Right ventricle myocardium inferior (tissue), 1 donor: ENCODE data around the gene MORC2. TPM values are rescaled to one million over a fixed set of nuclear protein-coding genes. Genes with fewer than 3 reads are reported as not detected.

Source experiments
- ATAC-seq: fragments of 200-7000 bp; cut with Tn5 transposase; one replicate; pipeline ENCODE4 v1.9.1; 2020; ENCODE audit warnings: mild to moderate bottlenecking, moderate library complexity
- DNase-seq: peaks from one replicate; pipeline ENCODE4 v3.0.0; 2021; ENCODE audit errors: missing footprints
- intact Hi-C: fragments of 100-400 bp; cut with DNase I; formaldehyde crosslinking; loops from one replicate; pipeline ENCODE4 v1.11.0; 2022
- total RNA-seq: library from RNA; stranded (reverse); fragmentation: NEBNext Ultra II Directional; extraction: Animal tissue kit (Norgen Biotek cat#: 25700); gene quantifications from one replicate; pipeline ENCODE4 v1.2.1, GENCODE V29; 2021
- donor health status: DM: no; HTN: yes; CAD: no; lungs with severe emphysema.

The MORC2 gene
- total RNA-seq, 1 donor from 2014 or later: 17.3 TPM

DNA sequence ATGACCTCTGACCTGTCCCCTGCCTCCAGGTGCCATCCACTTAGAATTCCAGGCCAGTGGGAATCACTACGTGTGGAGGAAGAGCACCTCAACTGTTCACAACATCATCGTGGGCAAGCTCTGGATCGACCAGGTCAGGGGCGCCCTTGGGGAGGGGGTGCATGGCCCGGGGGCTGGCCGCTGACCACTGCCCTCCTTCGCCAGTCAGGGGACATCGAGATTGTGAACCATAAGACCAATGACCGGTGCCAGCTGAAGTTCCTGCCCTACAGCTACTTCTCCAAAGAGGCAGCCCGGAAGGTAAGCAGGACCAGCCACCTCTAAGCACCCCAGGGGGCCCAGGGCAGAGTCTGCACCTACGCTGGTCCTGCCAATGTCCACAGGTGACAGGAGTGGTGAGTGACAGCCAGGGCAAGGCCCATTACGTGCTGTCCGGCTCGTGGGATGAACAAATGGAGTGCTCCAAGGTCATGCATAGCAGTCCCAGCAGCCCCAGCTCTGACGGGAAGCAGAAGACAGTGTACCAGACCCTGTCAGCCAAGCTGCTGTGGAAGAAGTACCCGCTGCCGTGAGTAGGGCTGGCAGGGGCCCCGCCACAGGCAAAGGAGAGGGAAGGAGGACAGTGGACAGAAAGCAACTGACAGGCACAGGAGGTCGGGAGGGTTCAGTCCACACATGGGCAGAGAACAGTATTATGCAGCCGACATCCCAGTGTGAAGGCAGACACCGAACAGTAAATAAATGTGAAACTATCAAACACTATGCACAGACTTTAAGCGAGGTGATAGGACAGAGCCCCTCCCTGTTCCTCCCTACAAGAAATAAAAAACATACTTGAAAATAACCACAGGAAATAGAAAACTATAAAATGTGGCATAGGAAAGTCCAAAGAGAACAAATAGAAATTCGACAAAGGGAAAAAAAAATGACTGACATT lies 74.9 kb downstream of the MORC2 start:
- intact Hi-C loops: no loop called here
- DNase-seq (peak; percentile 40), ATAC-seq (no peak)

DNA sequence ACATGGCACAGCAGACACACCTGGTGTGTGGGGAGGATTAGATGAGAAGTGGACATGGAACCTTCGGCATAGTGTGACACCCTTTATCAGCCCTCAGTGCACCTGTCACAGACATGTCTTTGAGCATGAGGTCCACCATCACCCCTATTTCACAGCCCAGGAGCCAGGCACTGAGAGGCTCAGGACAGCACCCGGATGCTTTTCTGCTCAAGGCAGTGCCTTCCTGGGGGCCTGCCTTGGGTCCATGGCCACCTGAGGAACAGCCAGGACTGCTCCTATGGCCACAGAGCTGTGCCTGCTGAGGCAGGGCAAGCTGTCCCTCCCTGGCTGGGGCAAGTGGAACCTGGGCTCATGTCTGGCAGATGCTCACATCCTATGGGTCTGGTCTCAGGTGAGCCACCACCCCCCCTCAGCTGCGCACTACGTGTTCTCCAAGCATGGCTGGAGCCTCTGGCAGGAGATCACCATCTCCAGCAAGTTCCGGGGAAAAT lies 75.8 kb downstream of the MORC2 start:
- intact Hi-C loops: no loop called here
- ATAC-seq (no peak), DNase-seq (no peak)

DNA sequence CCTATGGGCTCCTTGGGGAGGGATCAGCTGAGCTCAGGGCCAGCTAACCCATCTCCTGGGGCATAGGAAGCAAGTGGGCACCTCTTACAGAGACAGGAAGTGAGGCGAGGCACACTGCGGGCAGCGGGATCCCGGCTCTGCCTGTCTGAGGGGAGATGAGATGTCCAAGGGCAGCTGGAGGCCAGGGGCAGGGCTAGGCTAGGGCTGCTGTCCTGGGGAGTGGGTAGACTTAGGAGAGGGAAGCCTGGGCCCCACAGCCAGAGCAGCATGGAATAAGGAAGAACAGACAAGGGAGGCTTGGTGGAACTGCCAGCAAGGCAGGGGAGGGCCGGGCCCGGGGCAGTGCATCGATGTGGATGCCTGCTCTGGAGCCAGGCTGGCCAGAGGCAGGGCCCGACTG lies 76.3 kb downstream of the MORC2 start:
- ATAC-seq (no peak), DNase-seq (peak; percentile 55)
- intact Hi-C loops: no loop called here

DNA sequence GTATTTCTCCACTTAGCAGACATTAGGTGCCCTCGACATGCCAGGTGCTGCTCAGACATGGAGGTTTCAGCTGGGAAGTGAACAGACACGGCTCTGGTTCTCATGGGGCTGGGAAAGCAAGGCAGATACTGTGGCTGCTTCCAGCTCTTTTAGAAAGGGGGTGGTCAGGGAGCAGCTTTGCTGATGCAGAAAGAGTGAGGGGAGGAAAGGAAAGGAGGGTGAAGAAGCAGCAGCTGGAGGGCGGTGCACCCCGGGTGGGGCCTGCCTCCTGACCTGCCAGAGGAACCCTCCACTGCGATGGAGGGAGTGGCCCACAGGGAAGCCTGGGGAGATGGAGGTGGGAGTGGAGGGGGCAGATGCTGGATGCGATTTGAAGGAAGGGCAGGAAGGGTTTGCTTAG lies 76.8 kb downstream of the MORC2 start:
- ATAC-seq (no peak), DNase-seq (peak; percentile 23)
- intact Hi-C loops: no loop called here

DNA sequence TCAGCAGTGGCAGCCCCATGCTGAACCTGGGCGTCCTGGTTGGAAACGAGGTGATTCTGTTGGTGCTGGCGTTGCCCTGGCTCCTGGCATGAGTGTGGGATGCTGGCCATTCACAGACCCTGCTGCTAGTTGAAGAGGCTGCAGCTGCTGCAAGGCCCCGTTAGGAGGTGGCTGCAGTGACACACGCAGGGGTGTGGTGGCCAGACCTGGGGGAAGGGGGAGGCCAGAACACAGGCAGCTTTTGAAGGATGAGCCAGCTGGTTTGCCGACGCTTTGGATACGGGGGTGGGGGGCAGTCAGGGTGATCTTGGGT lies 77.2 kb downstream of the MORC2 start:
- intact Hi-C loops: no loop called here
- no peak for DNase-seq
- no peak for ATAC-seq

DNA sequence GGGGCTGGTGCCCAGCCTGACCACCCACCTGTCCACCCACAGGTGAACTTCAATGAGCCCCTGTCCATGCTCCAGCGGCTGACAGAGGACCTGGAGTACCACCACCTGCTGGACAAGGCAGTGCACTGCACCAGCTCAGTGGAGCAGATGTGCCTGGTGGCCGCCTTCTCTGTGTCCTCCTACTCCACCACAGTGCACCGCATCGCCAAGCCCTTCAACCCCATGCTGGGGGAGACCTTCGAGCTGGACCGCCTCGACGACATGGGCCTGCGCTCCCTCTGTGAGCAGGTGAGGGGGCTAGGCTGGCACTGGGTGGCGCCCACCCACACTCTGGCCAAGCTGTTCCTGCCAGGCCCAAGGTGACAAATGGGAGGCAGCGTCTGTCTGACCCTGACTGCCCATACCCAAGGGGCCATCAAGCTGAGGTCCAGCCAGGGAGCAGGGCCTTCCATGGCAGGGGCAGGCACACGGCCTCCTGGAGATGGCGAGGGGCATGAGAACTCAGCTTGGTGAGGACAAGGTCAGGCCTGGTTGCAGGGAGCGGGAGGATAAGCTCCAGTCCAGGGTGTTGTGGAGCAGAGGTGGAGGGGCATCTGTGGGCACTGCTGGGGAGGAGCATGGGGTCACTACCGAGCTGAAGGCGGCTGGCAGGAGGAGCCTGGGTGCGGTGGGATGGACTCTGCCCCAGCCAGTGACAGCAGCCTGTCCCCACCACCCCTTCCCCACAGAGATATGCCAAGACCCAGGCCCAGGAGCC lies 77.7 kb downstream of the MORC2 start:
- ATAC-seq (no peak), DNase-seq (peak; percentile 68)
- intact Hi-C loops: no loop called here

DNA sequence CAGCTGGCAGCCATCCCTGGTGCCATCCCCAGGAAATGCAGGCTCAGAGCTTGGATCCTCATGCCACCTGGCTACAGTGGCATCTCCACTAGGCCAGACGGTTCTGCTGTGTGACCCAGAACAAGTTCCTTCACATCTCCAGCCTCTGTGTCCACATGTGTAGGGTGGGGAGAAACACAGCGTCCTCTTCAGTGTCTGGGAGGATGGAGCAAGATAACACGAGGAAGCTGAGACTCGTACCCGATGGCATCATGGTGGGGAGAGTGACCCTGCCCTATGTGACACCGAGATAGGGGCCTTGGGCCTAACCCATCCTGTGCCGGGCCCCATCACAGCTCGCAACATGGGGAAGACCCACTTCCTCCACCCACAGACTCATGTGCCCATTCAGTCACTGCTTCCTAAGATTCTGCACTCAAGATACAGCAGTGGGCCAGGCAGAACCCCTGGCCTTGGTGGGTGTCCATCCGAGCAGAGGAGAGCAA lies 78.5 kb downstream of the MORC2 start:
- intact Hi-C loops: loop anchor here (10.0 kb wide), 1 partner anchor 125 kb away; no protein-coding TSS in a partner anchor
- ATAC-seq (no peak), DNase-seq (no peak)

DNA sequence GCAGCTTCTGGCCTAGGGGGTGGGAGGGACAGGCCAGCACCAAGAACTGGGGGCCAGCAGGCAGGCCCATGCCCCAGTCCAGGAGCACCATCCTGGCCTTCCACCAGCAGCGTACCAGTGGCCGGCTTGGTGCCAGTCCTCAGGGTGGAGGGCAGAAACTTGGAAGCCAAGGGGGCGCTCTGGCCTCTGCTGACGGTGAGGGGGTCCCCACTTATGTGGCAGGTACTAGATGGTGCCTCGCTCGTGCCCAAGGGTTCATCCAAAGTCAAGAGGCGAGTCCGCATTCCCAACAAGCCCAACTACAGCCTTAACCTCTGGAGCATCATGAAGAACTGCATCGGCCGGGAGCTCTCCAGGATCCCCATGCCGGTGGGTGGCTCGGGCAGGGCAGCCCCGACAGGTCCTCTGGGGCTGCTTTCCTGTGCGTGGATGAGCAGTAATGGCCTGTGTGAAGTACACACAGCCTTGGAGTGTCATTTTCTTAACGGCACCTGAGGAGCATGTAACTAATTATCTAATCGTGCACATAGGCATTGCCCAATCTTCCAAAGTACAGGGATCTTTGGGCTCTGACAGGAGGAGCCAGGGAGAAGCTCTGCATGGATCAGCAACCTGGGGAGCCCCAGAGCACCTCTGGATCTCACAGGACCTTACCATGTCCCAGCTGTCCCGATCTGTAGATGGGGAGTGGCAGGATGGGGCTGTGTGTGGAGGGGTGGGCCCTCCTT lies 79.1 kb downstream of the MORC2 start:
- peak; percentile 20 for DNase-seq
- ATAC-seq: no peak
- intact Hi-C loops: loop anchor here (10.0 kb wide), 1 partner anchor 125 kb away; no protein-coding TSS in a partner anchor

DNA sequence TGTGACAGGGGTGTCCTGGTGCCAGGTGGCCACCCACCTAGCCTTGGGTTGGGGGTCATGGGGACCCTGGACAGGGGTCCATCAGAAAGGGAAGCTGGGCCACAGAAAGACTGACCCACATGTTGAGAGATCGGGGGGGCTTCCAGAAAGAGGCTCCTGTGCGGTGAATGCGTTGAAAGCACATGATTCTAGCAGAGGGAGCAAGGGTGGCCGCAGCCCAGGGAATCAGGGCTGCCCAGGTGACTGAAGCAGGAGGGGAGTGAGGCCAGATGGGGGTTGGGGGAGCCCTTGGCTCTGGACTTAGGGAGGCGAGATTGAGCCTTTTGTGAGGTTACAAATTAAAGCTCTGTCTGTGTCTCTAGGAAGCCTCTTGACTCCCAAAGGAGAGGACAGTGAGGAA lies 80.7 kb downstream of the MORC2 start:
- ATAC-seq (no peak), DNase-seq (peak; percentile 11)
- intact Hi-C loops: loop anchor here (10.0 kb wide), 1 partner anchor 123 kb away; no protein-coding TSS in a partner anchor

DNA sequence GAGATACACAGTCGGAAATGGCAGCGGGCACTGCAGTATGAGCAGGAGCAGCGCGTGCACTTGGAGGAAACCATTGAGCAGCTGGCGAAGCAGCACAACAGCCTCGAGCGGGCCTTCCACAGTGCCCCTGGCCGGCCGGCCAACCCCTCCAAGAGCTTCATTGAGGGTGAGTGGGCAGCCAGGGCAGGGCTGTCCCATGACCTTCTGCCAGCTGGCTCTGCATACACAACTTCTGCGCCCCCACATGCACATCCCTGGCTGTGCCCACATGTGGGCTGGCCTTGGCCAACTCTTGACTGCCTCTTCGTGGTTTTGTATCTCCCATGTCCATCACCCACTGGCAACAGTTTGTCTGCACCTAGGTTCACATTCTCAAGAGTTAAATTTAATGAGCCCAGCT lies 81.1 kb downstream of the MORC2 start:
- intact Hi-C loops: loop anchor here (10.0 kb wide), 1 partner anchor 123 kb away; no protein-coding TSS in a partner anchor

DNA sequence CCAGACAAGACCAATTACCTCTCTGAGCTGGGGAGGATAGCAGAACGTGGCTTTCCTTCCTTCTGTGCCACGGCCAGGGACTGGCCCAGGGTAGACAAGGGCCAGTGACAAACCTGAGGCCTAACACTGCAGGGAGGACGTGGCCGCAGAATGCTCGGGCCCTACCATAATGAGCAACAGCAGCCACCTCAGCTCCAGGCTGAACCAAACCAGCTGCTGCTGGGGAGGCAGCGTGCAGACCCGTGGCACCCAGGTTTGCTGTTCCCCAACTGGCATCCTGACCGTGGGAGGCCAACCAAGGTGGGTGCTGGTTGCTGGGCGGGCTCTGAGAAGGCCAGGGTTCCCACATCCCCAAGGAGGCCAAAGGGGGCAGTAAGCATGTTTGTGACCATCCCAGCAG lies 83.0 kb downstream of the MORC2 start:
- DNase-seq (peak; percentile 54), ATAC-seq (no peak)
- intact Hi-C loops: loop anchor here (10.0 kb wide), 1 partner anchor 121 kb away; no protein-coding TSS in a partner anchor

More for the DNA sequence above, 81.1 kb downstream of the MORC2 start:
- ATAC-seq (no peak), DNase-seq (peak; percentile 69)

DNA sequence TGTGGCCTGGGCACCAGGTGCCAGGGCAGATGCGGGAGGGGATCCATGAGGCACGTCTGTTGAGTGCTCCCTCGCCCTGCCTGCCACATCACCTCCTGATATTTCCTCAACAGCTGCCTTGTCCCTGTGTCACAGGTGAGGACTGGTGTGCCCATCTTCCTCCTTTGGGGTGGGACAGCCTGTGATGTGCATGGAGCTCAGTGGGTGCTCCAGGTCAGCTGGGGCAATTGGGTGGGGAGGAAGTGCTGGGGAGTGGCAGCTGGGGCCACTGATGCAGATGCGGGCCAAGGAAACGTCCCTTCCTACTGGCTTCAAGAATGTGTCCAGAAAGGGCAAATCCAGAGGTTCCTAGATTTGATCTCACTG lies 83.6 kb downstream of the MORC2 start:
- ATAC-seq: no peak
- intact Hi-C loops: loop anchor here (10.0 kb wide), 1 partner anchor 120 kb away; no protein-coding TSS in a partner anchor
- peak; percentile 26 for DNase-seq

DNA sequence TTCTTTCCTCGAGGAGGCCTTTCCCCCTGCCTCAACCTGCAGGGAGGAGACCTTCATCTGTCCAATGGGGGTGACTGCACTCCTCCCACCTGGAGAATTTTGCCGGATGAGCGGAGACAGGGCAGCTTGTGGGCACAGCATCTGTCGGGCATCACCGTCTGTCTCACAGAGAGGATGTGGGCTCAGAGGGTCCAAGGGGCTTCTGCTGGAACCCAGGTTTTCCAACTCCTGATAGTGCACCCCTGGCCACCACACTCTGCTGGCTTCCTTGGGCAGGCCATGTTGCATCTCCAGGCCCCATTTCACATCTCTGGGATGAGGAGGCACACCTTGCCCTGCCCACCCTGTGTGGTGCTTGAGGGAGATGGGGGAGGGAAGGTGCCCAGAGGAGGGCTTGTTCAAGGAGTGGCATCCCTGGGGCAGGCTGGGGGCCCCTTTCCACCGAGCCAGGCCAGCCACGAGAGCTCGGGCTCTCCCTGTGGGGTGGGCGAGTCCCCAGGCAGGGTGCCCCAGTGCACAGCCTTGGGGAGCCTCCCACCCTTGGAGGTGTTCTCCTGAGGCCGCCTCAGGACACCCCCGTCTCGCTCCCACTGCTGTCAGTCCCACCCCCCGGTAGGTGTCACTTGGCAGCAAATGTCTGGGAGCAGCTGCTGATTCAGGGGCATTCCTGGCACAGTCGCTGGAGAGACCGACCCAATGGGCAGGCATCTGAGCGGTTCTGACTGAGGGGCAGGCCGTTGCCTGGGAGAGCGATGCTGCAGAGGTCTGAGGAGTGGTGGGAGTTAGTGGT lies 84.2 kb downstream of the MORC2 start:
- ATAC-seq: no peak
- intact Hi-C loops: loop anchor here (10.0 kb wide), 1 partner anchor 120 kb away; no protein-coding TSS in a partner anchor
- peak; percentile 45 for DNase-seq

DNA sequence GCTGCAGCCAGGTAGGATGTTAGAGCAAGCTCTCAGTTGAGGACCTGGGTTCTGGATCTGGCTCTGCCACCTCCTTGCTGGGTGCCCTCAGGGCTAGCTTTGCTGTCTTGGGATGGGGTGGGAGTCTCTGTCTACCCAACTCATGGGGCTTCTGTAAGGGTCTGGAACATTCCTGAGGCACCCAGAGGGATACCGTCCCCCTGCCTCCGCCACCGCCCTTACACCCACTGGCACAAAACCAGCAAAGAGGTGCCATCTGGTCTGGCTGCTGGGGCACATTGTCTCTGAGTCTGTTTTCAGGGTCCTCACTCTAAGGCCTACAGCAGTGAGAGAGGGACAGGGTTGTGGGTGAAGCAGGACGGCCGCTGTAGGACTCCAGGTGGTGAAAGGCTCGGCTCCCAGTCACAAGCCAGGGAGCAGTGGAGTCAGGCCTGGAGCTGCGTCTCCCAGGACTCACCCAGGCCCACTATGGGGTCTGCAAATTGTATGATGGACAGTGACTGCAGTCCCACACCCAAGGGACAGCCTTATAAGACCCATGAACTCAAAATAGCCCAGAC lies 84.9 kb downstream of the MORC2 start:
- intact Hi-C loops: loop anchor here (10.0 kb wide), 1 partner anchor 119 kb away; no protein-coding TSS in a partner anchor
- DNase-seq (peak; percentile 49), ATAC-seq (no peak)

DNA sequence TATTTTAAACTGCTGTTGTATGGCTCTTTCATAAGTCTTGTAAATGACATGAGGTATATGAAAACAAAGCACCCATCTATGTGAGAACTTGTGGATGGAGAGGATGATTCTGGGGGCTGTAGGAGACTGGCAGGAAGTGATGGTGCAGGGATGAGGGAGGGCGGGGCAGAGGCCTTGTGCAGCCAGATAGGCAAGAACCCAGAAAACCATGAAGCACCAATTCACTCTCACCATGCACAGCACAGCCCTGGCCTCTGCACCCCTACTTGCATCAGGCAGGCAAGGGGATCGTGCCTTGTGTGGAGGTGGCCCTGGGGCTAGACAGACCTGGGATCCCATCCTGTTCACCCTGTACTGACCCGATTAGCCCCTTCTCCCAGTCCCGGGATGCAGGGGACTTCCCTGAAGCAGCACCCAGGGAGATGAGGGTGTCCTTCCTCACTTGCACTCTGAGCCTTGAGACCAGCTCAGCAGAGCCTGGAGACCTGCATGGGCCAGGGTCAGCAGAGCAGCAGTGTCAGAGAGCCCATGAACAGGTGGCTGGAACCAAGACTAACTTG lies 85.5 kb downstream of the MORC2 start:
- intact Hi-C loops: loop anchor here (10.0 kb wide), 1 partner anchor 118 kb away; no protein-coding TSS in a partner anchor
- ATAC-seq (no peak), DNase-seq (peak; percentile 16)

DNA sequence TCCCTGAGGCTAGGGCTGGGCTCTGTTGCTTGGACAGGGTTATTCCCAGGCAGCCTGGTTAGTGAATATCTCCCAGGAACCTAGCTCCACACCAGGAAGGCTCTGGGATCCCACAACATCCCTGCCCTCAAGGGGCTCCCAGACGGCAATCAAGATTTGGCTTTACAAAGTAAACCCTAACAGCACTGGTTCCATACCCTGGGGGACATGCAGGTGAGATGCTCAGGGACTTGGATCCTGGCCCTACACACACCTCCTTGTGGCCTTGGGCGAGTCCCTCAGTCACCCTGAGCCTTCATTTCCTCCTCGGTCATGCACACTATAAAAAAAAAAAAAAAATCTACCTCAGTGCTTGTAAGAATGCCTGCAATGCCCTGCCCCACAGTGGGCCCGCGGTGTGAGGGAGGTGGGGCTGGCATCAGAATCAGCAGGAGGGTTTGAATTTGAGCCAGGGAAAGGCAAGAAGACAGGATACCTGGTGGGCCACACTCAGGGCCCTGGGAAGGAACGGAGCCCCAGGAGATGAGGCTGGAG lies 86.3 kb downstream of the MORC2 start:
- no peak for ATAC-seq
- DNase-seq: peak; percentile 21
- intact Hi-C loops: loop anchor here (10.0 kb wide), 1 partner anchor 117 kb away; no protein-coding TSS in a partner anchor
